OCI-M1 (cell line): ENCODE measurements around the gene ZNF486.
A peak's percentile ranks its signal among the peaks of the same experiment; 100 is the strongest.
"Not testable (repeated sequence)": the region's sequence is repeated elsewhere in the genome, so short reads cannot be mapped to it uniquely, and the experiment has no call there.

Experiments
- DNase-seq: peaks from one replicate; lab custom pipeline; 2025; lab: John Stamatoyannopoulos, UW

Gene ZNF486

GRCh38 chr19:20167020-20167644 is at the start of gene ZNF486:
Gene ZNF486, plus strand, starts transcription at chr19:20167214. Its CDS starts 117 bp downstream, at chr19:20167331.
- peak; percentile 99 for DNase-seq

- not testable (repeated sequence) for DNase-seq
Measured at GRCh38 chr19:20118064-20118839, 48.8 kb upstream of the ZNF486 start.

GRCh38 chr19:20124879-20125278 is 42.1 kb upstream of the ZNF486 start:
- DNase-seq, result no peak

GRCh38 chr19:20132933-20133332 is 34.1 kb upstream of the ZNF486 start:
- DNase-seq, result not testable (repeated sequence)

- DNase-seq, result not testable (repeated sequence)
Measured at GRCh38 chr19:20137714-20138113, 29.3 kb upstream of the ZNF486 start.

- DNase-seq, result no peak
Measured at GRCh38 chr19:20151617-20152145, 15.3 kb upstream of the ZNF486 start.

GRCh38 chr19:20152506-20152905 is 14.5 kb upstream of the ZNF486 start:
- not testable (repeated sequence) for DNase-seq

GRCh38 chr19:20153281-20153680 is 13.7 kb upstream of the ZNF486 start:
- DNase-seq, result no peak

- no peak for DNase-seq
Measured at GRCh38 chr19:20154636-20155035, 12.4 kb upstream of the ZNF486 start.

GRCh38 chr19:20162821-20163220 is 4.2 kb upstream of the ZNF486 start:
- peak; percentile 23 for DNase-seq

- no peak for DNase-seq
Measured at GRCh38 chr19:20164456-20164855, 2.6 kb upstream of the ZNF486 start.

- no peak for DNase-seq
Measured at GRCh38 chr19:20165971-20166592, 932 bp upstream of the ZNF486 start.

- DNase-seq, result no peak
Measured at GRCh38 chr19:20167651-20168122, 673 bp downstream of the ZNF486 start.

- DNase-seq, result no peak
Measured at GRCh38 chr19:20171285-20171684, 4.3 kb downstream of the ZNF486 start.

- DNase-seq, result not testable (repeated sequence)
Measured at GRCh38 chr19:20175848-20176247, 8.8 kb downstream of the ZNF486 start.

- DNase-seq, result not testable (repeated sequence)
Measured at GRCh38 chr19:20179956-20180355, 12.9 kb downstream of the ZNF486 start.

- no peak for DNase-seq
Measured at GRCh38 chr19:20182222-20182785, 15.3 kb downstream of the ZNF486 start.

GRCh38 chr19:20186174-20186573 is 19.2 kb downstream of the ZNF486 start:
- DNase-seq, result no peak

- DNase-seq, result peak; percentile 16
Measured at GRCh38 chr19:20197747-20198146, 30.7 kb downstream of the ZNF486 start.

- no peak for DNase-seq
Measured at GRCh38 chr19:20209051-20209450, 42.0 kb downstream of the ZNF486 start.

- DNase-seq, result not testable (repeated sequence)
Measured at GRCh38 chr19:20214366-20214765, 47.4 kb downstream of the ZNF486 start.

GRCh38 chr19:20221605-20222004 is 54.6 kb downstream of the ZNF486 start:
- not testable (repeated sequence) for DNase-seq
